HCT116 (cell line): ENCODE results near the gene RNU1-2. TPM values are rescaled to one million over a fixed set of nuclear protein-coding genes. Genes with fewer than 3 reads are reported as not detected.
A peak's percentile ranks its signal among the peaks of the same experiment; 100 is the strongest.
"Not testable (repeated sequence)": the region's sequence is repeated elsewhere in the genome, so short reads cannot be mapped to it uniquely, and the experiment has no call there.

Experiments used
- ATAC-seq: fragments of 200-7000 bp; cut with Tn5 transposase; 2 replicates; pipeline ENCODE4 v1.9.1; 2020; ENCODE audit warnings: mild to moderate bottlenecking, moderate library complexity
- BruUV-seq: library from RNA; stranded (reverse); fragments of 400-500 nt; replicated peaks from 2 replicates; lab custom pipeline; 2021; lab: Mats Ljungman, UMichigan
- CTCF ChIA-PET: fragments of 300-600 bp; sonication (Branson Sonifier 250); formaldehyde crosslinking; loops from one replicate; lab custom pipeline; 2021; ENCODE audit warnings: antibody characterized with exemption; lab: Charles Lee
- POLR2A ChIA-PET: fragments of 300-600, 350-600 bp; sonication (Branson Sonifier 250); formaldehyde crosslinking; loops from one replicate; lab custom pipeline; 2021; ENCODE audit warnings: antibody characterized with exemption; lab: Charles Lee
- RAD21 ChIA-PET, 2 experiments: fragments of 300-600 bp; sonication (Branson Sonifier 250); formaldehyde crosslinking; loops; one replicate each; lab custom pipeline; 2023; ENCODE audit warnings: low total read pairs in 2 of 2; ENCODE audit not compliant: uncharacterized antibody in 2 of 2, unreplicated experiment in 2 of 2, low non-redundant PET in 1 of 2; lab: Charles Lee
- DNase-seq: peaks from one replicate; pipeline ENCODE4 v3.0.0-alpha.2; 2010; ENCODE audit warnings: low read depth, low spot score
- H2AFZ ChIP-seq: fragments of 200-600 bp; shearing (Covaris generic), sonication (generic); 2 replicates; pipeline ENCODE4 v1.6.1; 2017; ENCODE audit warnings: low read depth, mixed run types, mixed read lengths, antibody characterized with exemption, low read length; ENCODE audit not compliant: poor library complexity, severe bottlenecking
- H3K27ac ChIP-seq: 2 replicates; pipeline ENCODE4 v1.5.1; 2012; ENCODE audit warnings: low read depth, low read length
- H3K27me3 ChIP-seq: fragments of 200-600 bp; sonication (generic); 2 replicates; pipeline ENCODE4 v1.6.1; 2016; ENCODE audit warnings: mixed run types, low read length, mixed read lengths; ENCODE audit not compliant: insufficient read depth
- H3K36me3 ChIP-seq, 2 experiments: fragments of 200-500 bp in 1 of 2; fragments of 200-600 bp in 1 of 2; sonication (Bioruptor generic) in 1 of 2; sonication (generic) in 1 of 2; 2 replicates each; pipeline versions ENCODE4 v1.5.1 to v1.6.1; 2014 to 2016; ENCODE audit warnings: low read length in 2 of 2, inconsistent platforms in 1 of 2, mixed read lengths in 1 of 2, mixed run types in 1 of 2; ENCODE audit not compliant: insufficient read depth in 2 of 2, control insufficient read depth in 1 of 2
- H3K4me1 ChIP-seq, 2 experiments: fragments of 200-600 bp in 1 of 2; sonication (generic) in 1 of 2; 2 replicates each; pipeline versions ENCODE4 v1.5.1 to v1.6.1; 2012 to 2017; ENCODE audit warnings: low read length in 2 of 2, inconsistent platforms in 1 of 2, mild to moderate bottlenecking in 1 of 2, mixed read lengths in 1 of 2, mixed run types in 1 of 2, moderate library complexity in 1 of 2; ENCODE audit not compliant: insufficient read depth in 2 of 2, control insufficient read depth in 1 of 2
- H3K4me2 ChIP-seq: fragments of 200-600 bp; sonication (generic); 2 replicates; pipeline ENCODE4 v1.6.1; 2017; ENCODE audit warnings: mixed run types, low read length, mixed read lengths
- H3K4me3 ChIP-seq, 2 experiments: fragments of 200-600 bp in 1 of 2; sonication (generic) in 1 of 2; replicated peaks in 1 of 2; 2 replicates each; pipeline ENCODE4 v1.5.1; 2011 to 2016; ENCODE audit warnings: low read length in 2 of 2, control low read depth in 1 of 2, low read depth in 1 of 2, mild to moderate bottlenecking in 1 of 2, mixed read lengths in 1 of 2, mixed run types in 1 of 2
- H3K79me2 ChIP-seq: fragments of 200-600 bp; sonication (generic); 2 replicates; pipeline ENCODE4 v1.6.1; 2017; ENCODE audit warnings: mild to moderate bottlenecking, mixed run types, low read length, moderate library complexity, mixed read lengths; ENCODE audit not compliant: insufficient read depth
- H3K9ac ChIP-seq: fragments of 200-600 bp; sonication (generic); 2 replicates; pipeline ENCODE4 v1.6.1; 2016; ENCODE audit warnings: low read length, mixed read lengths
- H3K9me2 ChIP-seq: fragments of 200-600 bp; sonication (generic), shearing (Covaris generic); 2 replicates; pipeline ENCODE4 v1.6.1; 2017; ENCODE audit warnings: mixed run types, mild to moderate bottlenecking, moderate library complexity; ENCODE audit not compliant: insufficient read depth
- H3K9me3 ChIP-seq, 2 experiments: fragments of 200-500 bp in 1 of 2; fragments of 200-600 bp in 1 of 2; sonication (Bioruptor generic) in 1 of 2; sonication (generic) in 1 of 2; 2 replicates each; pipeline ENCODE4 v1.6.1; 2014 to 2017; ENCODE audit warnings: low read length in 2 of 2, mixed read lengths in 2 of 2, inconsistent platforms in 1 of 2, low read depth in 1 of 2, mild to moderate bottlenecking in 1 of 2, mixed run types in 1 of 2, moderate library complexity in 1 of 2; ENCODE audit not compliant: control insufficient read depth in 1 of 2, insufficient read depth in 1 of 2
- H4K20me1 ChIP-seq: fragments of 200-600 bp; sonication (generic), shearing (Covaris generic); 2 replicates; pipeline ENCODE4 v1.6.1; 2017; ENCODE audit warnings: mixed run types, mild to moderate bottlenecking, moderate library complexity; ENCODE audit not compliant: insufficient read depth
- CBX3 ChIP-seq: IDR thresholded peaks from 2 replicates; pipeline ENCODE4 v1.6.1; 2012; ENCODE audit warnings: low read depth
- EGR1 ChIP-seq: IDR thresholded peaks from 2 replicates; pipeline ENCODE4 v1.6.1; 2012; ENCODE audit warnings: low read depth
- ELF1 ChIP-seq: IDR thresholded peaks from 2 replicates; pipeline ENCODE4 v1.6.1; 2012; ENCODE audit warnings: low read depth, borderline replicate concordance
- POLR2A ChIP-seq: IDR thresholded peaks from 2 replicates; pipeline ENCODE4 v1.7.0; 2011; ENCODE audit warnings: borderline replicate concordance; ENCODE audit not compliant: insufficient read depth, insufficient read length; ENCODE audit errors: extremely low read depth
- RAD21 ChIP-seq: IDR thresholded peaks from 2 replicates; pipeline ENCODE4 v1.6.1; 2012; ENCODE audit warnings: low read depth, mild to moderate bottlenecking
- REST ChIP-seq: IDR thresholded peaks from 2 replicates; pipeline ENCODE4 v1.6.1; 2012; ENCODE audit warnings: low read depth
- SIN3A ChIP-seq: IDR thresholded peaks from 2 replicates; pipeline ENCODE4 v1.6.1; 2012; ENCODE audit warnings: low read depth
- SRF ChIP-seq: IDR thresholded peaks from 2 replicates; pipeline ENCODE4 v1.6.1; 2012; ENCODE audit warnings: low read depth
- TCF7L2 ChIP-seq: IDR thresholded peaks from 2 replicates; pipeline ENCODE4 v1.7.0; 2011; ENCODE audit warnings: borderline replicate concordance, inconsistent platforms; ENCODE audit not compliant: insufficient read depth, insufficient read length; ENCODE audit errors: extremely low read depth
- ZFX ChIP-seq: fragments of 450-650 bp; IDR thresholded peaks from 2 replicates; pipeline ENCODE4 v1.6.1; 2017
- intact Hi-C: fragments of 100-400 bp; cut with micrococcal nuclease; formaldehyde crosslinking; loops from 2 replicates; pipeline ENCODE4 v1.10.0; 2022
- total RNA-seq: library from RNA; stranded (reverse); gene quantifications from one replicate; pipeline ENCODE4 v1.2.1, GENCODE V29; 2021; ENCODE audit not compliant: unreplicated experiment

Gene RNU1-2
- total RNA-seq, 1 experiment from 2014 or later = 1,685 TPM

- Histone ChIP-seq H2AFZ (no peak overlapping the region), H3K4me2 (no peak overlapping the region), H3K79me2 (no peaks in the 10 kb centered on the region), H3K4me3 (no peak overlapping the region), H4K20me1 (no peaks in the 10 kb centered on the region), H3K36me3 (no peaks in the 10 kb centered on the region), H3K27ac (no peak overlapping the region), H3K9ac (no peak overlapping the region), H3K9me3 (no peaks in the 10 kb centered on the region), H3K9me2 (no peaks in the 10 kb centered on the region), H3K4me1 (no peaks in the 10 kb centered on the region), H3K27me3 (no peaks in the 10 kb centered on the region)
- no TSS peak for BruUV-seq
- intact Hi-C loops = no loop called here
- POLR2A ChIA-PET = no interaction called here
- ATAC-seq (no peak), DNase-seq (no peak)
- TF ChIP-seq ELF1 (no peak), POLR2A (no peak), TCF7L2 (no peak), CBX3 (no peak), EGR1 (no peak), SRF (no peak), ZFX (no peak), RAD21 (no peak), SIN3A (no peak), REST (no peak)
- RAD21 ChIA-PET = no interaction called here
- CTCF ChIA-PET = interaction anchor here (0.6 to 1.3 kb wide), 3 partner anchors 13 to 318 kb away, joined by 3 read pairs; no protein-coding TSS in a partner anchor
Measured at GRCh38 chr1:16938351-16939321, 42.9 kb downstream of the RNU1-2 start.

- RAD21 ChIA-PET, H4K20me1 ChIP-seq, H3K36me3 ChIP-seq, H3K9ac ChIP-seq, H3K79me2 ChIP-seq, H3K27ac ChIP-seq, H3K9me3 ChIP-seq, H3K27me3 ChIP-seq, H3K4me2 ChIP-seq, H3K4me3 ChIP-seq, POLR2A ChIA-PET, H3K4me1 ChIP-seq, H2AFZ ChIP-seq, BruUV-seq, DNase-seq, H3K9me2 ChIP-seq: not testable (repeated sequence)
- CTCF ChIA-PET = interaction anchor here (1.3 kb wide), 1 partner anchor 12 kb away, joined by 3 read pairs; no protein-coding TSS in a partner anchor
- intact Hi-C loops = loop anchor here (2.0 kb wide), 1 partner anchor 319 kb away; no protein-coding TSS in a partner anchor
- peak; percentile 90 for ATAC-seq
Measured at GRCh38 chr1:16939386-16940180, 43.8 kb downstream of the RNU1-2 start.
